ENCODE measurements around the gene WWP2.

GRCh38 chr16:69745232-69745612 is 16.9 kb upstream of the WWP2 start:
- no peak for TF ChIP-seq POLR2A (IDR thresholded peaks at IDR 0.05)
- no peak for TF ChIP-seq CTCF (IDR thresholded peaks at IDR 0.05)

Measured in body of pancreas (tissue), 4 donors.